GM18867 (cell line): Measurements from ENCODE around the gene PIGR.

Experiments used
- ATAC-seq: cut with Tn5 transposase; IDR thresholded peaks from one replicate; pipeline ENCODE4 v1.9.1; 2021; ENCODE audit warnings: mild to moderate bottlenecking, moderate library complexity; ENCODE audit not compliant: unreplicated experiment

PIGR gene

GRCh38 chr1:206946261-206946660 is at the start of gene PIGR:
Gene PIGR (minus strand): TSS chr1:206946466. CDS start chr1:206940531, 5,935 bp downstream.
- ATAC-seq = no peak

GRCh38 chr1:206992790-206993189 is 46.5 kb upstream of the PIGR start:
- ATAC-seq = no peak

GRCh38 chr1:206987873-206988272 is 41.6 kb upstream of the PIGR start:
- ATAC-seq = no peak

- ATAC-seq = no peak
Observed at GRCh38 chr1:206986885-206987284, 40.6 kb upstream of the PIGR start.

GRCh38 chr1:206986402-206986801 is 40.1 kb upstream of the PIGR start:
- no peak for ATAC-seq

GRCh38 chr1:206985162-206985749 is 39.0 kb upstream of the PIGR start:
- ATAC-seq = no peak

- no peak for ATAC-seq
Observed at GRCh38 chr1:206982216-206982615, 36.0 kb upstream of the PIGR start.

- ATAC-seq = no peak
Observed at GRCh38 chr1:206979379-206980043, 33.2 kb upstream of the PIGR start.

- ATAC-seq = no peak
Observed at GRCh38 chr1:206978259-206978658, 32.0 kb upstream of the PIGR start.

GRCh38 chr1:206975306-206975705 is 29.0 kb upstream of the PIGR start:
- no peak for ATAC-seq

GRCh38 chr1:206974140-206974539 is 27.9 kb upstream of the PIGR start:
- ATAC-seq = no peak

GRCh38 chr1:206972728-206973127 is 26.5 kb upstream of the PIGR start:
- ATAC-seq = no peak

GRCh38 chr1:206971029-206971655 is 24.9 kb upstream of the PIGR start:
- ATAC-seq = peak; percentile 69

- no peak for ATAC-seq
Observed at GRCh38 chr1:206970446-206970845, 24.2 kb upstream of the PIGR start, which contains the start of gene FCAMR. Gene FCAMR (minus strand): TSS chr1:206970460. CDS start chr1:206970125, 335 bp downstream.

- ATAC-seq = no peak
Observed at GRCh38 chr1:206969090-206969489, 22.8 kb upstream of the PIGR start.

- ATAC-seq = peak; percentile 42
Observed at GRCh38 chr1:206967096-206967849, 21.0 kb upstream of the PIGR start.

- ATAC-seq = no peak
Observed at GRCh38 chr1:206965781-206966180, 19.5 kb upstream of the PIGR start.

- ATAC-seq = no peak
Observed at GRCh38 chr1:206963740-206964139, 17.5 kb upstream of the PIGR start.

GRCh38 chr1:206963119-206963712 is 16.9 kb upstream of the PIGR start:
- ATAC-seq = no peak

- ATAC-seq = no peak
Observed at GRCh38 chr1:206962272-206962671, 16.0 kb upstream of the PIGR start.

GRCh38 chr1:206961668-206962067 is 15.4 kb upstream of the PIGR start:
- no peak for ATAC-seq
